Hepatic stellate cell (primary cell): ENCODE measurements around the gene MXD3.
"Not testable (repeated sequence)": the region's sequence is repeated elsewhere in the genome, so short reads cannot be mapped to it uniquely, and the experiment has no call there.

Experiments
- DNase-seq: peaks from one replicate; pipeline ENCODE4 v3.0.0; 2011; ENCODE audit warnings: low spot score

The MXD3 gene

GRCh38 chr5:177319913-177320588 lies 8.4 kb upstream of the MXD3 start:
- DNase-seq = no peak

- peak; percentile 74 for DNase-seq
Measured at GRCh38 chr5:177317959-177318377, 6.3 kb upstream of the MXD3 start.

- no peak for DNase-seq
Measured at GRCh38 chr5:177316005-177316404, 4.3 kb upstream of the MXD3 start.

GRCh38 chr5:177315411-177315810 lies 3.7 kb upstream of the MXD3 start:
- no peak for DNase-seq

GRCh38 chr5:177314376-177315342 lies 3.0 kb upstream of the MXD3 start:
- no peak for DNase-seq

- DNase-seq = no peak
Measured at GRCh38 chr5:177313561-177314259, 2.0 kb upstream of the MXD3 start.

- no peak for DNase-seq
Measured at GRCh38 chr5:177312649-177313181, 1.0 kb upstream of the MXD3 start.

GRCh38 chr5:177311392-177311722 lies 341 bp downstream of the MXD3 start:
- DNase-seq = peak; percentile 59

GRCh38 chr5:177310757-177311391 lies 824 bp downstream of the MXD3 start:
- no peak for DNase-seq

- no peak for DNase-seq
Measured at GRCh38 chr5:177310332-177310731, 1.4 kb downstream of the MXD3 start.

GRCh38 chr5:177309351-177310191 lies 2.1 kb downstream of the MXD3 start:
- DNase-seq = peak; percentile 78

- no peak for DNase-seq
Measured at GRCh38 chr5:177308740-177309139, 3.0 kb downstream of the MXD3 start.

- no peak for DNase-seq
Measured at GRCh38 chr5:177307544-177308363, 3.9 kb downstream of the MXD3 start.

- no peak for DNase-seq
Measured at GRCh38 chr5:177306674-177307543, 4.8 kb downstream of the MXD3 start.

GRCh38 chr5:177306103-177306640 lies 5.5 kb downstream of the MXD3 start:
- not testable (repeated sequence) for DNase-seq

GRCh38 chr5:177304392-177305119 lies 7.1 kb downstream of the MXD3 start:
- no peak for DNase-seq

GRCh38 chr5:177303925-177304391 lies 7.7 kb downstream of the MXD3 start:
- no peak for DNase-seq
